A549 (cell line): Measurements from ENCODE around the gene HLF.

Source experiments
- BHLHE40 ChIP-seq: IDR thresholded peaks from 2 replicates; pipeline ENCODE4 v1.6.1; 2012; ENCODE audit warnings: low read depth, low read length, inconsistent platforms
- CHD2 ChIP-seq: fragments of 150-350 bp; IDR thresholded peaks from 2 replicates; pipeline ENCODE4 v1.6.1; 2014; ENCODE audit warnings: low read length; ENCODE audit not compliant: partially characterized antibody
- CTCF ChIP-seq: fragments of >200 bp; sonication (Bioruptor Twin); formaldehyde crosslinking; IDR thresholded peaks from 3 replicates; pipeline ENCODE4 v1.5.1; 2016
- EP300 ChIP-seq, 2 experiments: fragments of >200 bp; sonication (Bioruptor Twin); formaldehyde crosslinking; IDR thresholded peaks; 2 replicates in 1 of 2; 3 replicates in 1 of 2; pipeline ENCODE4 v1.6.1; 2016 to 2017
- ESRRA ChIP-seq: fragments of 150-350 bp; IDR thresholded peaks from 2 replicates; pipeline ENCODE4 v1.6.1; 2014; ENCODE audit warnings: mild to moderate bottlenecking, low read length, borderline replicate concordance
- FOXS1 ChIP-seq: fragments of 250-450 bp; sonication (Bioruptor Pico); IDR thresholded peaks from 2 replicates; pipeline ENCODE4 v1.5.0; 2020; ENCODE audit warnings: mild to moderate bottlenecking, moderate library complexity
- HEYL ChIP-seq: fragments of 250-450 bp; sonication (Bioruptor Pico); IDR thresholded peaks from 2 replicates; pipeline ENCODE4 v1.8.0; 2021; ENCODE audit warnings: mild to moderate bottlenecking, moderate library complexity
- KDM1A ChIP-seq: fragments of 200-600 bp; sonication (generic); IDR thresholded peaks from 2 replicates; pipeline ENCODE4 v1.6.1; 2016; ENCODE audit warnings: low read depth, mild to moderate bottlenecking
- MAFK ChIP-seq: fragments of 450-650 bp; IDR thresholded peaks from 2 replicates; pipeline ENCODE4 v1.6.1; 2014; ENCODE audit not compliant: partially characterized antibody
- MYC ChIP-seq: IDR thresholded peaks from 2 replicates; pipeline ENCODE4 v1.6.1; 2012; ENCODE audit warnings: mild to moderate bottlenecking, inconsistent platforms, low read length, improper control_type of control experiment, borderline replicate concordance
- POLR2A ChIP-seq: IDR thresholded peaks from 2 replicates; pipeline ENCODE4 v1.6.1; 2012; ENCODE audit warnings: mild to moderate bottlenecking, low read length
- POLR2AphosphoS2 ChIP-seq: conservative IDR thresholded peaks from 2 replicates; pipeline ENCODE4 v1.6.1; 2012; ENCODE audit warnings: low read length, improper control_type of control experiment, inconsistent platforms
- RAD21 ChIP-seq, 2 experiments: fragments of >200 bp in 1 of 2; sonication (Bioruptor Twin) in 1 of 2; formaldehyde crosslinking in 1 of 2; IDR thresholded peaks in 1 of 2; conservative IDR thresholded peaks in 1 of 2; 2 replicates in 1 of 2; 3 replicates in 1 of 2; pipeline ENCODE4 v1.6.1; 2012 to 2018; ENCODE audit warnings: inconsistent platforms in 1 of 2

- TF ChIP-seq CTCF (no peak), CHD2 (no peak), POLR2A (no peak), RAD21 (conservative IDR thresholded peaks at IDR 0.05 in 1 of 2, IDR thresholded peaks at IDR 0.05 in 1 of 2) (no peak), HEYL (CRISPR knock-in tag) (no peak), MAFK (no peak), BHLHE40 (no peak), ESRRA (no peak), FOXS1 (CRISPR knock-in tag) (no peak), POLR2AphosphoS2 (no peak), EP300 (IDR thresholded peaks at IDR 0.05) (no peak), KDM1A (no peak), MYC (no peak)
Observed at GRCh38 chr17:55345132-55345531, 80.4 kb downstream of the HLF start.
